Adrenal gland (tissue), 5 donors: Measurements from ENCODE around the gene TAF3.

Source experiments
- CTCF ChIP-seq, 6 experiments: fragments of 450-650 bp in 4 of 6; fragments of 200-600 bp in 2 of 6; sonication (generic) in 1 of 6; IDR thresholded peaks; 1 replicate in 5 of 6; 2 replicates in 1 of 6; pipeline versions ENCODE4 v1.5.1 to v1.8.0; 2016 to 2021; ENCODE audit warnings: antibody characterized with exemption in 6 of 6, mild to moderate bottlenecking in 2 of 6, moderate library complexity in 1 of 6
- POLR2A ChIP-seq, 2 donors: fragments of 450-650 bp; IDR thresholded peaks; one replicate each; pipeline ENCODE4 v1.6.1; 2017; ENCODE audit warnings: antibody characterized with exemption in 2 of 2, mild to moderate bottlenecking in 2 of 2, moderate library complexity in 1 of 2
- donor health status: DM: no; HTN: no; CAD: no.

GRCh38 chr10:8065651-8066050 lies 247.3 kb downstream of the TAF3 start:
- TF ChIP-seq CTCF (IDR thresholded peaks at IDR 0.05) (no peak), POLR2A (IDR thresholded peaks at IDR 0.05) (no peak)
